ENCODE results near the gene ARID3A.

Gene ARID3A

DNA sequence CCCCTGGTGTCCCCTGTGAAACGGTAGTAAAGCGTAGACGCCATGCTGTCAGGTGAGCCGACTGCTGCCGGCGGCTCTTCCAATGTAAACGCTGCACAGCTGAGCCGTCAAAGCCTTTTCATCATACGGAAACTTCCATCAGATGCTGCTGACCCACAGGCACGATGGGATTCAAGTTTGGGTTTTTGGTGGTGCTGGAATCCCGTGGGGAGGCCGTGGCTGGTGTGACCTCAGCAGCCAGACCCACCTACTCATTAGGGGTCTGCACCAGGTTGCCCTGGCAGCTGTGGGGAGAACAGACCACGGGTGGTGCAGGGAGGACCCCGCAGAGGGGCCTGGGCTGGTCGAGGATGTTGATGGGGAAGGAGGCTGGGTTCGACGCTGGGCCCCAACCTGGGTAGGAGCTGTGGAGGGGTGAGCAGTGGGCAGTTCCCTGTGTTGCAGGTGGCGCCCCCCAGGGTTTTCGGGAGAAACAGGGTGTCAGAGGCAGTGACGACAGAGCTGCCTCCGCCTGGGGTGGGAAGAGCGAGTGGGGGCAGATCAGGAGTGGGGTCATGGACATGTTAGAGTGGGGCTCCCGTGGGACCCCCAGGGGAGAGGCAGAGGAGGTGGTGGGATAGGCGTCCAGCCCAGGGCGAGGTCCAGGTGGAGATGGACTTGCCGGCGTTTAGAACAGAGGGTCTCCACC, 81.0 kb downstream of the ARID3A start:
- no peak for DNase-seq

DNA sequence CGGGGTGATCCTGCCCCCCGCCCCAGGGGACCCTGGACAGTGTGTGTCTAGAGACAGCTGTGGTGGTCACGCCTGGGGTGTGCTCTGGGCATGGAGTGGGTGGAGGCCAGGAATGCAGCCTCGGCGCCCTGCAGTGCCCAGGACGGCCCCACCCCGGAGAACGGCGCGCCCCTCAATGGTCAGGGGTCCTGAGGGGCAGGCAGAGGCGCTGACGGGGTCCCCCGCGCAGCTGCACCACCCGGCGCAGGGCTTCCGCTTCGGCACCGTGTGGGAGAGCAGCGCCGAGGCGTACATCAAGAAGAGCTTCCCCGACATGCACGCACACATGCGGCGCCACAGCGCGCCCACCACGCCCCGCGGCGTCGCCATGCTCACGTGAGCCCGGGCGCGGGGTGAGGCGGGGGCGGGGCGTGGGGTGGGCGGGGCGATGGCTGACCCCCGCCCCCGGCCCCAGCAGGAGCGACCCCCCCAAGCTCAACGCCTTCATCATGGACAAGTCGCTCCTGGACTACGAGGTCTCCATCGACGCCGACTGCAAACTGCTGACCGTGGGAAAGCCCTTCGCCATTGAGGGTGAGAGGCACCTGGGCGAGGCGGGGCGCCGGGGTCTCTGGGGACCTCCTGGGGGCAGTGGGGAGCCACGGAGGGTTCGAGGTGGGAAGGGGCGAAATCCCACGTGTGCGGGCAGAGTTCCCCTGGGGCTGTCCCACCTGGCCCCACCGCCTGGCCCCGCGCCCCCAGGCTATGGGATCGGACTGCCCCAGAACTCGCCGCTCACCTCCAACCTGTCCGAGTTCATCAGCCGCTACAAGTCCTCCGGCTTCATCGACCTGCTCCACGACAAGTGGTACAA, 81.8 kb downstream of the ARID3A start:
- DNase-seq: no peak

DNA sequence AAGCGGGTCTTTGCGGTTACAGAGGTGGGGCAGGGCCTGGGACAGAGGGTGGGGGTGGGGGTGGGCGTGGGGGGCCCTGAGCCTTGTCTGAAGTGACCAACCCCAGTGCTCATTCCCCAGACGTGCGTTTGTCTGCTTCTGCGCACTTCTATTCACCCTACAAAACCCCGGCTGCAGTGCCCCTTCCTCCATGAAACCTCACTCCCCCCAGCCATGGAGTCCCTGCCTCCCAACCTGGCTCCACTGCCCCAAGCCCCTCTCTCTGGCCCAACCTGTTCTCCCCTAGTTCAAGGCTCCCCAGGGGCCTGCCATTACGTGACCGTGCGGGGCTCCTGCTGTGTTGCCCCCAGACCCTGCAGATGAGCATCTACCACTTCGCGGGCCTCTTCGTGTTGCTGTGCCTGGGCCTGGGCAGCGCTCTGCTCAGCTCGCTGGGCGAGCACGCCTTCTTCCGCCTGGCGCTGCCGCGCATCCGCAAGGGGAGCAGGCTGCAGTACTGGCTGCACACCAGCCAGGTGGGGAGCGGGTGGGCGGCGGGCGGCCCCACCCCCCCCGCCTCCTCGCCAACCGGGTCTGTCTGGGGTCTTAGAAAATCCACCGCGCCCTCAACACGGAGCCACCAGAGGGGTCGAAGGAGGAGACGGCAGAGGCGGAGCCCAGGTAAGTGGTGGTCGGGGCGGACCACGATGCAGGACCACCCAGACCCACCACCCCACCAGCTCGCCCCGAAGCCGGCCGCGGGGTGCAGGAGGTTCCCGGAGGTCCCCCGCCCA, 82.6 kb downstream of the ARID3A start:
- no peak for DNase-seq

DNA sequence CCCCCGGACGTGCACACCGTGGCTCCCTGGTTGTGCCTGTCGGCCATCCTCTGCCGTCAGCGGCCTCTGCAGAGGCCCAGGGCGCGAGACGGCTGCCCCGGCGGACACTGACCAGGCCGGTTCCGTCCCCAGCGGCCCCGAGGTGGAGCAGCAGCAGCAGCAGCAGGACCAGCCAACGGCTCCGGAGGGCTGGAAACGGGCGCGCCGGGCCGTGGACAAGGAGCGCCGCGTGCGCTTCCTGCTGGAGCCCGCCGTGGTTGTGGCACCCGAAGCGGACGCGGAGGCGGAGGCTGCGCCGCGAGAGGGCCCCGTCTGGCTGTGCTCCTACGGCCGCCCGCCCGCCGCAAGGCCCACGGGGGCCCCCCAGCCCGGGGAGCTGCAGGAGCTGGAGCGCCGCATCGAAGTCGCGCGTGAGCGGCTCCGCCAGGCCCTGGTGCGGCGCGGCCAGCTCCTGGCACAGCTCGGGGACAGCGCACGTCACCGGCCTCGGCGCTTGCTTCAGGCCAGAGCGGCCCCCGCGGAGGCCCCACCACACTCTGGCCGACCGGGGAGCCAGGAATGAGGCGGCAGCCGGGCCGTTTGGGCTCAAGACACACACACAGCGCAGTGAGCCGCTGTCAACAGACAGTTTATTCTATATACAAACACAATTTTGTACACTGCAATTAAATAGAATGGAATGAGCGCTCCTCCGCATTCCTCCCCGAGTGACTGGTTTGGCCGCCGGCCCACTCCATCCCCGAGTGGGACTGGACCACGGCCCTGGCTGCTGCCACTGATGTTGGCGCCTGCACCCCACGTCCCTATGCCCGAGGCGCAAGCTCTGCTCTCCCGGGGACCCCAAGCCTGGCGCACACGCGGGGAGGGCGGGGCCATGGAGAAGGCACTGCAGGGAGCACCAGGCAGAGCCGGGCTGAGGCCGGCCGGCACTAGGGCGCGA, 83.5 kb downstream of the ARID3A start:
- no peak for DNase-seq

DNA sequence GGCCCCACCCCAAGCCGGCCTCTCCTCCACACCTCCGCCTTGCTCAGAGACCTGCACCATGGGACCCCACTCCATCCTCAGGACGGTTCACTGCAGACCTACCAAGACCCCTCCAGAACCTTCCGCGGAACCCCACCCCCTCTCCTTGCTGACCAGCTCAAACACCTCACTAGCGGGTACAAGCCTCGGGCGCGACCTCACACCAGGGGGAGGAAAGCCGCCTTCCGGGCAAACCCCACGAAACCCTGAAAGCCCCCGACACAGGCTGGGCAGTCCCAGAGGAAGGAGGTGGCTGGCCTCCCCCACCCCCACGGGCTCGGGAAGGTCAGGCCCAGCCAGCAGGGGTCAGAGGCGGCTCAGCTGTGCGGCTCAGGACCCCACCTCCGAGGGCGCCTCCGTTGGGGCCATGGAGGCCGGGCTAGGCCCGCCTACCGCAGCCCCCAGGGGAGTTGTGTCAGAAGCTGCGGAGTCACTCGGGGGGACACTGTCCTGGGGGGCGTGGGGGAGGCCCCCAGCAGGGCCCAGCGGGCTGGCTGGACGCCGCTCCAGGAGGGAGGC, 84.2 kb downstream of the ARID3A start:
- DNase-seq: no peak

DNA sequence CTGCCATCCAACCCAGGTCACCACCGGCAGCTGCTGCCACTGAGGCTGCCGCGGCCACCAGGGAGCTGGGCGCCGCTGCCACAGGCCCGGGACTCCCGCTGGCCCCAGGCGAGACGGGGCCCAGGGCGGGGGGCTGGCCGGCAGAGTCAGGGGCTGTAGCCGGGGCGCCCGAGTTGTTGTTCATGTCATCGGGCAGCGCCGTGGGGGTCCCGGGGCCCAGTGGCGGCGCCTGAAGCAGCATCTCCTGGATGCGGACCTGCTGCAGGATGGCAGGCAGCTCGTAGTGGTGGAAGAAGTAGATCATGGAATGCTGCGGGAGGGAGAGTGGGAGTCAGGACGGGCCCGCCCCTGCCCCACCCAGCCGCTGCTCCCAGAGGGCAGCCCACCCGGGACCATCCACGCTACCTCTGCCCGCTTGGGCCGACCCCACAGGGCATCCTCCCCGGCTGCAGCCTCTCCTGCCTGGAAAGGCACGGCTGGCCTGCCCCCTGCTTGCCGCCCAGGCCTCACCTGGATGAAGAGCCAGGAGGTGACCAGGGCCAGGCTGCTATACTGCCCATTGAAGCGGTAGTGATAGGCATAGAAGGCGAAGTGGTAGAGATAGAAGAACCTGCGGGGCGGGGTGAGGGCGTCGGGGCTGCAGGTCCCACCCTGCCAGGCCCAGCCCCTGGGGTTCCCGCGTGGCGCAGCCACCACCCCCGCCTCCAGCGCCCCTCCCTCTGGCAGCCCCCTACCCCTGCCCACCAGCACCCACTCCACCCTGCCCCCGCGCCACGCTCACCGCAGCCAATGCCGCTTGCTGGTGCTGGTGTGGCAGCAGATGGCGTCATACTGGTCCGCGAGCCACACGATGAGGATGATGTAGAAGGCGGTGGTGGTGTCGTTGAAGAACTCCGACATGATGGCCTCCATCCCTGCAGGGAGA, 85.0 kb downstream of the ARID3A start:
- no peak for DNase-seq

DNA sequence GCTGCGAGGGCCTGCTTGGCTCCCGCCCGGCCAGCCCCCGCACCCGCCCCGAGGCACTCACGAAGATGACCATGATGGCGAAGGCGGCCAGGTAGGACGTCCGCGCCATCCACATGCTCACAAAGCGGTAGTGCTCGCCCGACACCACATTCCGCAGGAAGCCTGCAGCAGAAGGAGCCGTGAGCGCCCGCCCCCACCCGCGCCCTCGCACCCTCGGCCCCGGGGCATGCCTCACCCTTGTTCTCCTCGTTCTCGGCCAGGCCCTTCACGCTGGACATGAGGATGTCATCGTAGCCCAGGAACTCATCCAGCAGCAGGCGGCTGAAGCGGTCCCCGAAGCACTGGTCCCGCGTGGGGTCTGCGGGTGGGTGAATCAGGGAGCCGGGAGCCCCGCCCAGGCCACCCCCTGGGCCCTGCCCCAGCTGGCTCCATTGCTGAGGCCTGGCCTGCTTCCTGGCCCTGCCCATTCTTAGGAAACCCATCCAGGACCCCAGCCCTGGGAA, 86.0 kb downstream of the ARID3A start:
- no peak for DNase-seq

DNA sequence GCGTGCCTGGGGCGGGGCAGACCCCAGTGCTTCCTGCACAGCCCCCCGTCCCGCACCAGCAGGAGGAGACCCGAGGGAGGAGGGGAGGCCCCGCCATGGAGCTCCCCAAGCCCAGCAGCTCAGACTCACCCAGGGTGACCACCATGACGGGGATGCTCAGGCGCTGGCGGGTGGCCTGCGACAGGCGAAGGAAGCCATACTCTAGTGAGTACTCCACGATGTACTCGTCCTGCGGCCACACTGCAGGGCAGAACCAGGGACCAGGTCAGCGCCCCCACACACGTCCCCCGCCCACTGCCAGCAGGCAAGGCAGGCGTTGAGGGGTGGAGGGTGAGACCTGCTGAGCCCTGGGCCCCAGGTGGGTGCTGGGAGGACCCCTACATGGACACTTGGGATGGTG, 86.5 kb downstream of the ARID3A start:
- no peak for DNase-seq

DNA sequence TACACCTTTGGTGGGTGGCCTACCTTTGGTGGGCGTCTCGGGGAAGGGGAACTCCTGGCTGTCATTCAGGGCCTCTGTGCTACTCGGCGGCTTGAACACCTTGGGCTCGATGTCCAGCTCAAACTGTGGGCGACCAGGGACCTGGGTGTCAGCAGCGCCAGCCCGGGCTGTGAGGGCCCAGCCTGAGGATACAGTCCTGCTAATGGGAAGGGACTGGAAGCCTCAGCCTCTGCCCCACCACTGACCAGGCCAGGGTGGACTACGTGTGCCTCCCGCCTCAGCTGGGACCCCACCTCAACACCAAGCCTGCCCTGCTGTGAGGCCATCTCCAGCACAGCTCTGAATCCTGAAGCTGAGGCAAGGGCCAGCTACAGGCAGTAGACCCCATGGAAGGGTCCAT, 87.4 kb downstream of the ARID3A start:
- no peak for DNase-seq

DNA sequence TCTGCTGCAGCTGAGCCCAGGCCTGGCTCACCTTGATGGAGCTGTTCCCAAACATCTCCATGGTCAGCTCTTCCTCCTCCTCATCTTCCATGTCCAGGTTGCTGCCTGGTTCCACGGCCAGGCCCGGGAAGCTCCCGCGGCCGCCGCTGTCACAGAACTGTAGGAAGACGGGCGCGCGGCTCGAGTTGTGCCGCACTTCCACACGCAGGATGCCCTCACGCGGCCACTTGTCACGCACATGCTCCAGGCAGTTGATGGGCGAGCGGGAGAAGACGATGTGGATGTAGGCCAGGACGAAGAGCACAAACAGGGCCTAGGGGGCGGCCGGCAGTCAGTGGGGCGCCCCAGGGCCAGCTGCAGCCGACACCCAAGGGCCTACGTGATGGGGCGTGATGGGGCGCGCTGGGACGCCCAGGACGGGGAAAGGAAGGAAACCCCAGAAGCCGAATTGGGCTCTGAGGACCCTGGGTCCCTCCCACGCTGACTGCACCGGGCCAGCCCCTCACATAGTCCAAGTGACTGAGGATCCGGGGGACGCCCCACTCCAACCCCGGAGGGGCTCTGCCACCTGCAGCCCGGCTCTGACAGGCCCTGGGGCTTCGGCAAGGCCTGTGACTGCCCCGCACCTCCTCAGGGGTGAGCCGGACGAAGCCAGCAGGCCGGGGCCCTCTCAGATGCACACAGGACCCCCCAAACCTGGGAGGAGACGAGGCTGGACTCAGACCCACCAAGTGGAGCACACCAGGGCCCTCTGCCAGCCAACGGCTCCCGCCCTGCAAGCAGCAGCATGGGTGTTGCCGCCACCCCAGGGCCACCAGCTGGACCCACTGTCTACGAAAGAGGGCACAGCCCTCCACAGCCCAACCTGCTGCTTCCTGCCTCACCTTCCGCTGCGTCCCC, 88.6 kb downstream of the ARID3A start:
- DNase-seq: no peak

DNA sequence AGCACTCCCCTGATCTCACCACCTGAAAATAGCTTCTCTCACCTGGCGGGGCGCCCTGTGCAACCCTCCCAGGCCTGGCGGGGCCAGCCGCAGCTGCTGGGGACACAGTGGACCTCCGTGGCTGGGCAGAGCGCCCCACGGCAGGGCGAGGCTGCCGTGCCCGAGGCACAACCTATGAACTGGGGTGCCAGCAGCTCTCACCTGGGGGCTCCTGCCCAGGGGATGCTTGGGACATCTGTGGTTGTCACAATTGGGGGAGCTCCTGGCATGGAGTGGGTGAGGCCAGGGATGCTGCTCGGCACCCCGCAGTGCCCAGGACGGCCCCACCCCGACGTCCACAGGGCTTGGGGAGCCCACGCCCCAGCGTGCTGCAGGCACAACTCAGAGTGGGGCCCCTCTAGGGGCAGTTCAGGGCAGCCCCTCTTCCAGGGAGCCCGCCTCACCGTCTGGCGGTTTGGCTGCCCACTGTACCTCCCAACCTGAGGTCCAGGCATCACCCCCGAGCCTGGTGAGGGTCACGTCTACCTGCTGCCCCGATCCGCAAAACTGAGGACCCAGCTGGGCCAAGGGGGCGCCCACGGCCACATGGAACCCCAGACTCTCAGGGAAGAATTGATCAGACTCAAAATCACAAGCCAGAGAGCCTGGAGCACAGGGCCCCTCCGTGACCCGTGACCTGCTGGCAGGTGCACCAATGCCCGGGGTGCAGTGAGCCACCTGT, 89.4 kb downstream of the ARID3A start:
- DNase-seq: no peak

DNA sequence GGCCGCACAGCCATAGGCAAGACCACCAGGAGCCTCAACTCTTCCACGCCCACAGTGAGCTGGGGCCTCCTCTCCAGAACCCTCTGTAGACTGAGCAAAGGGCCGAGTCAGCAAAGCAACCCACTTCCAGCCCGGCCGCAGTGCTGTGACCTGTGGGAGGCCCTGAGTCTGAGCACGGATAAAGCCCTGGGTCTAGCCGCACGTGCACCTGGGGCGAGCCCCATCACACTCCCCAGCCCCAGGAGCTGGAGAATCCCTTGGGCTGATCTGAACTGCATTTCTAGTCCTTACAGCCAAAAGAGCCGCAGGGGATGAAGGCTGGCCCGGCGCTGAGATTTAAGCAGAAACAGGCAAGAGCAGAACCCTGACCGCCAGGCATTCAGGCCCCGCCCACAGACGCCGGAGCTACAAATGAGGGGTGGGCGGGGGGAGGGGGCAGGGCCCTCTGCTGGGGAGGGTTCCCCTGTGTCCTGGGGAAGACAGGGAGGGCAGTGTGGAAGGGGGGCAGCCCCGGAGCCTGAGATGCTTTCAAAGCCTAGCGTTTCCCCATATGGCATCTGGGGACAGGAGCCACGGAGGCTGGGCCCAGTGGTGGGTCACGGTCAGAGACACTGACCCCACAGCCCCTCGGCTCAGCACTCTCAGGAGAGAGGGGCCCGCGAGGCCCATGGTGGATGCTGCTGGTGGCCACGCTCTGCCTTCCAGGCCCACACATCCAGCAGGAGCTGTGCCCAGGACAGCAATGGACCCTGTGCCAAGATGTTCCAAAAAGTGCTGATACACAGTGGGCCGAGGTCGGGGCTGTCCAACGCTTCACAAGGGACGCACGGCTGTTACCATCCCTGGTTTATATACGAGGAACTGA, 90.2 kb downstream of the ARID3A start:
- no peak for DNase-seq

DNA sequence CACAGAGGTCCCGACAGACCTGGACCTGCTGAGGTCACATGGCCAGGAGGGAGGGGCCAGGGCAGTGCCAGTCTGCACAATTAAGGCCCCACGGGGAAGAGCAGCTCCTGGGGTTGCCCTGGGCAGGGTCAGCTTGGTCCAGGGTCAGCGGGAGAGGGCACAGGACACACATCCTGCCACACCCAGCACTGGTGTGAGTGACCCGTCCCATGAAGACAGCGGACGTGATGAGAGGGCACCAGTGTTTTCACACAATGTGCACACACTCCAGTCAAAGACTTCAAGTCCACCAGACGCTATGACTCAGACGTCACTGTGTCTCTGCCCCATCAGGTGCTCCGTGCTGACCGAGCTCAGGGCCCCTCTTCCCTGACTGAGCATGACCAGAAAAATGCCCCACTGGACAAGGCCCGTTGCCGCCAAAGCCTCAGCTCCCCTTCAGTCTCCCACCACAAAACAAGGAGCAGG, 90.8 kb downstream of the ARID3A start:
- DNase-seq: no peak

DNA sequence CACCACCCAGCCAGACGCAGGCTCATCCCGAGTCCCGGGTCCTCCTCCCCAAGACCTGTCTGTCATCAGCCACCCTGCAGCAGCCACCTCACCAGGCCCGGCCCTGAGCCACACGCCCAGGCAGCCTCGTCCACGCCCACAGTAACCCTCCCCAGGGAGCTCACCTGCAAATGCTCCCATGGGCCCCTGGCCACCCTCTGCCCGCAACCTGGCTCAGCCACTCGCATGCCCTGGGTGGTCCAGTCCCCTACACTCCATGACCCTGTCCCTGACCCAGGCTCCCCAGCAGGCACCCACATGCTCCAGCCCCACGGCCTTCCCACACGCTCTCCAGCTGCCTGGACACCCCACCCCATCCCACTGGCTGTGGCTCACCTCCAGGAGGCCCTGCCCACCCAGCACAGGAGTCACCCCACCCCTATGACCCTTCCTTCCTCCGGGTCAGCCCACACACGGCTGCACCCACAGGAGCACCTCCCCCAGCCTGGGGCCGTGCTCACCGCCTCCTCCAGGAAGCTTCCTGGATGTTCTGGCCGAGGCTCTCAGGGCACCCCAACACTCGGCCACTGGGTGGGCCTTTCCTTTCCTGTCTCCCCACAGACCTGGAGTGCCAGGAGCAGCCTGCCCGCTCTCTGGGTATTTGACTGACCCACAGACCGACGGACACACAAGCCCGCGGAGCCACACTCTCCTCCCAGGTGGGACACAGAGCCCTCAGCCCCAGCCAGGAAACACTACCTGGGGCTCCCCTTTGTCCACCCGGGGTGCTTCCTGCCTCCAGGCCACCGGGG, 91.5 kb downstream of the ARID3A start:
- no peak for DNase-seq

DNA sequence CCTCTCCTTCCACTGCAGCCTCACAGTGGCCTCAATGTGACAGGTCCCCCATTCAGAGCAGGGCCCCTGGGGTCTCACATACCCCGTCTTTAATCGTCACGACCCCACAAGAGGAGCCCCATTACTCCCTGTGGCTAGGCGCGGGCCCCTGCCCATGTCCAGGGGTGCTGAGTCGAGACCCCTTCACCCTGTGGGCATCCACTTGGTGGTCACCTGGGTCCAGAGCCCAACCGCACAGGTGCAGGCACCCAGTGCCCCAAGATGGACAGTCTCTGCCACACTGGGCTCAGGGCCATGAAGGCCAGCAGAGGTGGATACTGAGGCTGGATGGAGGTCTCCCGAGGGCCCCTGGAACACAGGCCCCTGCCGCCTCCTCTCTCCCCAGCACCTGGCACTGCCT, 92.1 kb downstream of the ARID3A start:
- DNase-seq: no peak

DNA sequence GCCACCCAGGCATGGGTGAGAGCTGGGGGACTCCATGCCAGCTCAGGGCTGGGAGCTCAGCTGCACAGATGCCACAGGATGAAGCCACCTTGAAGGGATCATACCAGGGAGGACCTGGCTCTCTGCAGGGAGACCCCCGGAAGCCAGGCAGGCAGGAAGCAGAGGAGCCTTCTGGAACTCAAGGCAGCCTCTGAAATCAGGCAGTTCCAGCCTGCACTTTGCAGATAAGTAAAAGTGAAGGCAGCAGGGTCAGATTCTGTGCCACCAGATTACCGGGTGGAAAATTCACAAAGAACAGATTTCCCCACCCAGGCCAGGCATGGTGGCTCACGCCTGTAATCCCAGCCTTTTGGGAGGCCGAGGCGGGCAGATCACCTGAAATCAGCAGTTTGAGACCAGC, 92.6 kb downstream of the ARID3A start:
- DNase-seq: no peak
